B cell (primary cell): ENCODE results near the gene FAM53A.

Source experiments
- EZH2 ChIP-seq: IDR thresholded peaks from 2 replicates; pipeline ENCODE4 v1.6.1; 2012; ENCODE audit warnings: borderline replicate concordance, low read depth, mild to moderate bottlenecking, moderate library complexity, low read length; ENCODE audit not compliant: insufficient read depth, poor library complexity, severe bottlenecking
- TF ChIP-seq, protein P1 (sequence below): fragments of 200-600 bp; IDR thresholded peaks from one replicate; pipeline ENCODE4 v1.8.0; 2022; ENCODE audit warnings: antibody characterized with exemption, mild to moderate bottlenecking

DNA sequence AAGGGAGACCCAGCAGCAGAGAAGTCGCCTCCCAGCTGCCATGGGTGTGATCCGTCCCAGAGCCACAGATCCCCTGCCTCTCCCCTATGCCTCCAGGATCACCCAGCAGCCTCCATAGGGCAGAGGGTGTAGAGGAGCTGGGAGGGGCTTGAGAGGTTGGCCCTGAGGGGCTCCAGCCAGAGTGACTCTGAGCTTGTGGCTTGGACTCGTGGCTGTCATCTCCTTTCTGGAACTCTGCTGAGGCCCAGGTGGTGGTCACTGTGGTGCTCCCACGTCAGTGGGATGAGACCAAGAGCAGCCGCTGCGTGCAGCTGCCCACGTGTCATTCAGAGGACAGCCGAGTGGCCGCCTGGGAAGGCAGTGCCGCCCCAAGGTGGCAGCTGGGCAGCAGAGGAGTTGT is 41.4 kb upstream of the FAM53A start:
- TF ChIP-seq, protein P1, sequence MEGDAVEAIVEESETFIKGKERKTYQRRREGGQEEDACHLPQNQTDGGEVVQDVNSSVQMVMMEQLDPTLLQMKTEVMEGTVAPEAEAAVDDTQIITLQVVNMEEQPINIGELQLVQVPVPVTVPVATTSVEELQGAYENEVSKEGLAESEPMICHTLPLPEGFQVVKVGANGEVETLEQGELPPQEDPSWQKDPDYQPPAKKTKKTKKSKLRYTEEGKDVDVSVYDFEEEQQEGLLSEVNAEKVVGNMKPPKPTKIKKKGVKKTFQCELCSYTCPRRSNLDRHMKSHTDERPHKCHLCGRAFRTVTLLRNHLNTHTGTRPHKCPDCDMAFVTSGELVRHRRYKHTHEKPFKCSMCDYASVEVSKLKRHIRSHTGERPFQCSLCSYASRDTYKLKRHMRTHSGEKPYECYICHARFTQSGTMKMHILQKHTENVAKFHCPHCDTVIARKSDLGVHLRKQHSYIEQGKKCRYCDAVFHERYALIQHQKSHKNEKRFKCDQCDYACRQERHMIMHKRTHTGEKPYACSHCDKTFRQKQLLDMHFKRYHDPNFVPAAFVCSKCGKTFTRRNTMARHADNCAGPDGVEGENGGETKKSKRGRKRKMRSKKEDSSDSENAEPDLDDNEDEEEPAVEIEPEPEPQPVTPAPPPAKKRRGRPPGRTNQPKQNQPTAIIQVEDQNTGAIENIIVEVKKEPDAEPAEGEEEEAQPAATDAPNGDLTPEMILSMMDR = no peak
- no peak for TF ChIP-seq EZH2
